Activated naive CD8-positive, alpha-beta T cell treated with anti-CD3 and anti-CD28 coated beads for 36 hours (primary cell): Measurements from ENCODE around the gene MACROD2. TPM values are rescaled to one million over a fixed set of nuclear protein-coding genes. Genes with fewer than 3 reads are reported as not detected.

Experiments
- DNase-seq: peaks from one replicate; pipeline ENCODE4 v3.0.0; 2021
- H3K27ac Mint-ChIP-seq: one replicate; pipeline ENCODE4 v1.8.0; 2022; ENCODE audit warnings: mild to moderate bottlenecking, moderate library complexity, mixed read lengths
- H3K27me3 Mint-ChIP-seq: one replicate; pipeline ENCODE4 v1.8.0; 2022; ENCODE audit warnings: mild to moderate bottlenecking, mixed read lengths
- H3K36me3 Mint-ChIP-seq: one replicate; pipeline ENCODE4 v1.8.0; 2021; ENCODE audit warnings: mild to moderate bottlenecking, mixed read lengths
- H3K4me1 Mint-ChIP-seq: one replicate; pipeline ENCODE4 v1.8.0; 2021; ENCODE audit warnings: mixed read lengths
- H3K4me3 Mint-ChIP-seq: one replicate; pipeline ENCODE4 v1.8.0; 2022; ENCODE audit warnings: mild to moderate bottlenecking, moderate library complexity, mixed read lengths
- H3K9me3 Mint-ChIP-seq: one replicate; pipeline ENCODE4 v1.8.0; 2022; ENCODE audit warnings: mixed read lengths
- total RNA-seq, 2 experiments: library from RNA; stranded (reverse); gene quantifications; one replicate each; pipeline ENCODE4 v1.2.3, GENCODE V29; 2021

The MACROD2 gene
- total RNA-seq, 2 experiments from 2014 or later: 0.12 to 0.14 TPM

GRCh38 chr20:14386726-14387125 lies 391.4 kb downstream of the MACROD2 start:
- Mint-ChIP-seq H3K27ac (no peak overlapping the region), H3K36me3 (no peaks in the 10 kb centered on the region), H3K27me3 (no peaks in the 10 kb centered on the region), H3K9me3 (peaks cover 8% of the 10 kb centered on the region), H3K4me3 (no peak overlapping the region), H3K4me1 (no peaks in the 10 kb centered on the region)
- DNase-seq: no peak

GRCh38 chr20:14401479-14402138 lies 406.3 kb downstream of the MACROD2 start:
- Mint-ChIP-seq H3K27me3 (no peaks in the 10 kb centered on the region), H3K27ac (no peak overlapping the region), H3K36me3 (no peaks in the 10 kb centered on the region), H3K9me3 (peaks cover 1% of the 10 kb centered on the region), H3K4me1 (no peaks in the 10 kb centered on the region), H3K4me3 (no peak overlapping the region)
- no peak for DNase-seq

DNA sequence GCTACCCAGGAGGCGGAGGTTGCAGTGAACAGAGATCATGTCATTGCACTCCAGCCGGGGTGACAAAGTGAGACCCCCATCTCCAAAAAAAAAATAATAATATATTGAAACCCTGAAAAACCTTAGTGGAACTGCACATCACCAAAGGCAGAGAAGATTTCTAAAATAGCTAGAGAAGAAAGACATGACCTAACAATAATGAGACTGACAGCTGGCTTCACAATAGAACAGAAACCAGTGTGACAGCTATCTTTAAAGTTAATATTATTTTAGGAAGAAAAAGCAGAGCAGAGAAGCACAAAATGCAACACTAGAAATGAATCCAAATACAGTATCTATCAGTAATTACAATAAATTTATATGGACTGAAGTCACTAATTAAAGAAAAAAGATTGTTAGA lies 409.2 kb downstream of the MACROD2 start:
- Mint-ChIP-seq H3K4me1 (no peaks in the 10 kb centered on the region), H3K27ac (no peak overlapping the region), H3K27me3 (no peaks in the 10 kb centered on the region), H3K4me3 (no peak overlapping the region), H3K36me3 (no peaks in the 10 kb centered on the region), H3K9me3 (no peaks in the 10 kb centered on the region)
- no peak for DNase-seq

DNA sequence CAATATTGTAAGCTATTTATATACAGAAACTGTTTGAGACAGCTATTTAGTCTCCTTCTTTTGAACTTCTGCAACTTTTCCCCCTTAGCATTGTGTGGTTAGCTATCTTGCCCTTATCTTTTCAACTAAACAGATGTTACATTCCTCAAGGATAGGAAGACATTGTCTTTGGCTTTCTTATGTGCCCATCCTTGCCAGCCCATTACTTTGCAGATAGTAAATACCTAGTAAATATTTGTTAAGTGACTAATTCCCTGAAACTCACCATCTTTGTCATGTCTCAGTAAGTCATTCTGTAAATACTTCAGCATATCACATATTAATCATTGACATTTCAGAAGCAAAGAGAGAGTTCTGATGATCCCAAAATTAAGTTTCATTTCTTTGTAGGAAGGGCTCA lies 411.2 kb downstream of the MACROD2 start:
- peaks cover 3% of the 10 kb centered on the region for H3K9me3 Mint-ChIP-seq
- H3K27ac Mint-ChIP-seq: no peak overlapping the region
- DNase-seq: no peak
- no peaks in the 10 kb centered on the region for H3K27me3 Mint-ChIP-seq
- no peaks in the 10 kb centered on the region for H3K36me3 Mint-ChIP-seq
- no peak overlapping the region for H3K4me3 Mint-ChIP-seq
- no peaks in the 10 kb centered on the region for H3K4me1 Mint-ChIP-seq

- H3K4me3 Mint-ChIP-seq: no peak overlapping the region
- no peaks in the 10 kb centered on the region for H3K4me1 Mint-ChIP-seq
- no peak overlapping the region for H3K27ac Mint-ChIP-seq
- no peaks in the 10 kb centered on the region for H3K36me3 Mint-ChIP-seq
- H3K27me3 Mint-ChIP-seq: no peaks in the 10 kb centered on the region
- peaks cover 4% of the 10 kb centered on the region for H3K9me3 Mint-ChIP-seq
- DNase-seq: no peak
Measured at GRCh38 chr20:14407336-14407735, 412.0 kb downstream of the MACROD2 start.

- no peaks in the 10 kb centered on the region for H3K4me1 Mint-ChIP-seq
Measured at GRCh38 chr20:14410869-14411555, 415.7 kb downstream of the MACROD2 start.

DNA sequence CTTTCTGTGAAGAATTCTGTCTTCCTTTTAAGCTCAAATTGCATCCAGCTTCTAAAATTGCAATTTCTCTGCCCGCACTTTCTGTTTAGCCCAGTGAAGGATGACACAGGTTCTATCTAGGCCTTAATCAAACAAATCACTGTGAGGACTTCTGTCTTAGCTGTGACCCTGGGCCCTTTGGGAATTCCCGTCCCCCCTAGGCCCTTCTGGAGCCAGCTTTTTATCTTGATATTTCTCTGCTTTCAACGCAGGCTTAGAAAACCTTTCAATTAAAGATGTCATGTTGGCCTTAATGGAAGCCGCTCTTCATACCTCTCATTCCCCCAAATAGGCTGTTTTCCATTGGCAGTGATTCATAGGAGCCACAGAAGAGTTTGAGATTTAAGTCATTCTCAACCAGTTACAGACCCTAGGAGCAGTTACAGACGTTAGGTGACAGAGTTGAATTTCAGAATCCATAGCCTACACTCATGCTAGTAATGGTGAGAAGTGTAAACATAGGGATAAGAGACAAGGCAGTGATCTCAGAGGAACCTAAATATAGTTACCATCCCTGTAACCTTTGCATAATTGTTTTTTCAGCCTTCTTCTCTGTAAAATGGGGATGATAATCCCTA lies 416.9 kb downstream of the MACROD2 start:
- Mint-ChIP-seq H3K4me3 (no peak overlapping the region), H3K9me3 (peaks cover 4% of the 10 kb centered on the region), H3K27ac (no peak overlapping the region), H3K4me1 (no peaks in the 10 kb centered on the region), H3K36me3 (no peaks in the 10 kb centered on the region), H3K27me3 (no peaks in the 10 kb centered on the region)
- DNase-seq: no peak

More at GRCh38 chr20:14410869-14411555, 415.7 kb downstream of the MACROD2 start:
- no peak overlapping the region for H3K4me3 Mint-ChIP-seq
- no peaks in the 10 kb centered on the region for H3K27me3 Mint-ChIP-seq
- no peaks in the 10 kb centered on the region for H3K36me3 Mint-ChIP-seq
- H3K9me3 Mint-ChIP-seq: peaks cover 4% of the 10 kb centered on the region
- no peak for DNase-seq
- no peak overlapping the region for H3K27ac Mint-ChIP-seq

DNA sequence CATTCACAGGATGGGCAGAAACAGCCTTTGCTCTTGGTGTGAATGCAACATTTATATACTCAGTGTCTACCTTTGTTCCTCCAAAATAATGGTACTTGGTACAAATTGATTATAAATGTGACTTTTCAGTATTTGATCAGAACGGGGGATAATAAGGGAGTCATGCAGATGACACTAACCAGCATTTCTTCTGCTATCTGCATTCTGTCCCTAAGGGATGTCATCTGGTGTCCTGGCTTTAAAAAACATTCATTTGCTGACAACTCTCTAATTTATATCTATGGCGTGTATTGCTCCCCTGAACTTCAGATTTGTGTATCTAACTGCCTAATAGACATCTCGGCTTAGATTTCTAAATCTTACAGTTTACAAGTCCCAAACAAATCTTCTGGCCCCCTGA lies 418.5 kb downstream of the MACROD2 start:
- H3K27me3 Mint-ChIP-seq: no peaks in the 10 kb centered on the region
- H3K27ac Mint-ChIP-seq: no peak overlapping the region
- H3K4me3 Mint-ChIP-seq: no peak overlapping the region
- DNase-seq: no peak
- no peaks in the 10 kb centered on the region for H3K36me3 Mint-ChIP-seq
- no peaks in the 10 kb centered on the region for H3K4me1 Mint-ChIP-seq
- peaks cover 4% of the 10 kb centered on the region for H3K9me3 Mint-ChIP-seq

DNA sequence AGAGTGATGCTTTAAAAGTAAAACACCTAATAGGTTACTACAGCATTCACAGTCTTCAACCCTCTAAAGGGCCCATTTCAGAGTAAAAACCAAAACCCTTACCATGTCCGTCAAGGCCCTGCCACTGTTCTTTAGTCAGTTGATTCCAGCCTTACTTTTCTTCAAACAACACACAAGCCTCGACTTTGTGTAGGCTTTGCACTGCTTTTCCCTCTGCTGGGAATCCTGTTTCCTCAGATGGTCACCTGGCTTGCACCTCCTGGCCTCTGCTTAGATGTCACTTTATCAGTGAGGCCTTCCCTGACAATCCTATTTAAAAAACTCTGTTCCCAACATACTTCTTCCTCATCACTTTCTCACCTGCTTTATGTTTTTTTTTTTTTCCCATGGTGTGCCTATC lies 419.2 kb downstream of the MACROD2 start:
- Mint-ChIP-seq H3K27ac (no peak overlapping the region), H3K9me3 (peaks cover 4% of the 10 kb centered on the region), H3K27me3 (no peaks in the 10 kb centered on the region), H3K36me3 (no peaks in the 10 kb centered on the region), H3K4me3 (no peak overlapping the region), H3K4me1 (no peaks in the 10 kb centered on the region)
- DNase-seq: no peak

DNA sequence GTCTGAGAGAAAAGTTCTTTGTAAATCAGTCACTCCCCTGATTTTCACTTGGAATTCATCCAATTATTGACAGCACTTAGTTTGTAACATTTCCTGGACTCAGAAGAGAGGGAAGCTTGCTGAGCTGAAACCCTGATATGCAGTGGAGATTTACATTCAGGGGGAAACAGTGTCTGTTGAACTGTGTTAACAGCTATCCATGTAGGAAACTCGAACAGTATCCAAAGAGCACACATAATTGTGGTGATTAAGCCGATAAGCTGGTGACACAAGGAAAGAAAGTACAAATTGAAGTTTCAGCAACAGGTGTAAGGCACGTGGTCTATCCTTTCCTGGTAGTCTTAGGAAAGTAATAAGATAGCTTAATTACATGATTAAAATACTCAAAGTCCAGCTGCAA lies 420.2 kb downstream of the MACROD2 start:
- Mint-ChIP-seq H3K27me3 (no peaks in the 10 kb centered on the region), H3K27ac (no peak overlapping the region), H3K4me3 (no peak overlapping the region), H3K36me3 (no peaks in the 10 kb centered on the region), H3K4me1 (no peaks in the 10 kb centered on the region), H3K9me3 (peaks cover 2% of the 10 kb centered on the region)
- DNase-seq: no peak

GRCh38 chr20:14418376-14418775 lies 423.1 kb downstream of the MACROD2 start:
- H3K4me1 Mint-ChIP-seq: no peaks in the 10 kb centered on the region
- no peak overlapping the region for H3K4me3 Mint-ChIP-seq
- H3K36me3 Mint-ChIP-seq: no peaks in the 10 kb centered on the region
- peaks cover 2% of the 10 kb centered on the region for H3K9me3 Mint-ChIP-seq
- H3K27ac Mint-ChIP-seq: no peak overlapping the region
- H3K27me3 Mint-ChIP-seq: no peaks in the 10 kb centered on the region
- no peak for DNase-seq

- Mint-ChIP-seq H3K4me3 (no peak overlapping the region), H3K4me1 (no peaks in the 10 kb centered on the region), H3K9me3 (peaks cover 2% of the 10 kb centered on the region), H3K36me3 (no peaks in the 10 kb centered on the region), H3K27ac (no peak overlapping the region), H3K27me3 (no peaks in the 10 kb centered on the region)
- no peak for DNase-seq
Measured at GRCh38 chr20:14422892-14423291, 427.6 kb downstream of the MACROD2 start.

DNA sequence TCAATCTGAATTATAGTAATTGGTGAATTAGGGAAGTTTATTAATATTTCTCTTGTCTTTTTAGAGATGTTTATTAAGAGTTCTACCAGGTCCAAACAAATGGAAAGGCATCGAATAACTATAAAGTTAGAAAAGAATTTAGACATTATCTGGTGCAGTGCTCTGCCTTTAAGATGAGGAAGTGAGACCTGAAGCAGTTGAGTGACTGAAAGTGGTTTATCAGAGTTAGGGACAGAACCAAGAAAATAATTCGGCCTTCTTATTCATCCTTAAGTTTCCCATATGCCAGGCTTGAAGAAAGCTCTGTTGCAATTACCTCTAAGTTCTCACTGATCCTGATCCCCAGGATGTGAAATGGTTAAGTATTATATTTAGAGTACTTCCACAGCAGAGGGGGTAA lies 436.3 kb downstream of the MACROD2 start:
- DNase-seq: no peak
- Mint-ChIP-seq H3K9me3 (no peaks in the 10 kb centered on the region), H3K36me3 (no peaks in the 10 kb centered on the region), H3K27me3 (no peaks in the 10 kb centered on the region), H3K27ac (no peak overlapping the region), H3K4me1 (no peaks in the 10 kb centered on the region), H3K4me3 (no peak overlapping the region)

DNA sequence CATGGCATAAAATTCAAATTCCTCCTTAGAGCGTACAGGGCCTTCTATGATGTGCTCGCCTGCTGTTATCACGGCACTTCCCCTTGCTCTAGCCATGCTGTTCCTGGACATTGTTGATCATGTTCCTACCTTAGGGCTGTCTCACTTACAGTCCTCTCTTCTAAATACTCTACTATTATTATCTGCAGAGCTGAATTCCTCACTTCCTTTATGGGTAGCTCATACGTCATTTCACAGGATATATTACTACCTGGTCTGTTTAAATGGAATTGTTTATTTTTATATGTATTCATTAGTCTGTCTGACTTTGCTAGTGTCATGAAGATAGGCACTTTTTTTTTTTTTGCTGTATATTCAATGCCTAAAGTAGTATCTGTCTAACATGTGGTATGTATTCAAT lies 436.8 kb downstream of the MACROD2 start:
- no peak for DNase-seq
- Mint-ChIP-seq H3K4me1 (no peaks in the 10 kb centered on the region), H3K4me3 (no peak overlapping the region), H3K36me3 (no peaks in the 10 kb centered on the region), H3K9me3 (no peaks in the 10 kb centered on the region), H3K27me3 (no peaks in the 10 kb centered on the region), H3K27ac (no peak overlapping the region)

DNA sequence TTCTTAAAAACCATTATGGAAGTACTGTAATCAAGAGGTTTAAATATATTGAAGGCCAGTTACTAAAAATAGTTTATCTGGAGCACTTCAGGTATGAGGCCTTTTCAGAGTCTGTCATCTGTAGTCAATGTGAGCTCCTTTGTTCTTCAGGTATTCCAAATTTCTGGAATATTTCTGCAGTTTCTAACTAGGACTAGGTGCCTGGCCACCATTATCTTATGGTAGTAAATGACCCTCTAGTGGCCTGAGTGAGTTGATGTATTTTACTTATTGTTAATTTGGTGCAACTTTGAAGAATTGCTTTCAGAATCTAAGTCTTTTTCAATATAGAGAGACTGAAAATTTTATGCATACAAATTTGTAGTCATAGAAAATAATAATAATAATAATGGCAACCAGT lies 437.3 kb downstream of the MACROD2 start:
- Mint-ChIP-seq H3K27me3 (no peaks in the 10 kb centered on the region), H3K27ac (no peak overlapping the region), H3K36me3 (no peaks in the 10 kb centered on the region), H3K4me3 (no peak overlapping the region), H3K9me3 (no peaks in the 10 kb centered on the region), H3K4me1 (no peaks in the 10 kb centered on the region)
- no peak for DNase-seq
